IPS-18a (cell line): ENCODE data around the gene PAGE2.
"Not testable (repeated sequence)": the region's sequence is repeated elsewhere in the genome, so short reads cannot be mapped to it uniquely, and the experiment has no call there.

Source experiments
- H3K27ac ChIP-seq: one replicate; pipeline ENCODE4 v1.5.1; 2013; ENCODE audit warnings: low read length
- H3K27me3 ChIP-seq: one replicate; pipeline ENCODE4 v1.6.1; 2013; ENCODE audit warnings: mild to moderate bottlenecking, low read length; ENCODE audit not compliant: control insufficient read depth, insufficient read depth
- H3K36me3 ChIP-seq: one replicate; pipeline ENCODE4 v1.6.1; 2013; ENCODE audit warnings: low read depth, low read length; ENCODE audit not compliant: control insufficient read depth
- H3K4me1 ChIP-seq: one replicate; pipeline ENCODE4 v1.6.1; 2013; ENCODE audit warnings: low read depth, low read length; ENCODE audit not compliant: control insufficient read depth
- H3K4me3 ChIP-seq: one replicate; pipeline ENCODE4 v1.5.1; 2013; ENCODE audit warnings: low read length
- H3K9ac ChIP-seq: one replicate; pipeline ENCODE4 v1.6.1; 2013; ENCODE audit warnings: mild to moderate bottlenecking, low read length, moderate library complexity
- H3K9me3 ChIP-seq: one replicate; pipeline ENCODE4 v1.6.1; 2013; ENCODE audit warnings: low read depth, low read length; ENCODE audit not compliant: control insufficient read depth

Gene PAGE2

GRCh38 chrX:55129361-55129760 is 40.5 kb downstream of the PAGE2 start:
- H3K4me3 ChIP-seq, result no peak overlapping the region
- H3K27me3 ChIP-seq, result no peaks in the 10 kb centered on the region
- H3K36me3 ChIP-seq, result no peaks in the 10 kb centered on the region
- H3K9ac ChIP-seq, result no peak overlapping the region
- H3K9me3 ChIP-seq, result peaks cover 33% of the 10 kb centered on the region
- H3K4me1 ChIP-seq, result no peaks in the 10 kb centered on the region
- no peak overlapping the region for H3K27ac ChIP-seq

DNA sequence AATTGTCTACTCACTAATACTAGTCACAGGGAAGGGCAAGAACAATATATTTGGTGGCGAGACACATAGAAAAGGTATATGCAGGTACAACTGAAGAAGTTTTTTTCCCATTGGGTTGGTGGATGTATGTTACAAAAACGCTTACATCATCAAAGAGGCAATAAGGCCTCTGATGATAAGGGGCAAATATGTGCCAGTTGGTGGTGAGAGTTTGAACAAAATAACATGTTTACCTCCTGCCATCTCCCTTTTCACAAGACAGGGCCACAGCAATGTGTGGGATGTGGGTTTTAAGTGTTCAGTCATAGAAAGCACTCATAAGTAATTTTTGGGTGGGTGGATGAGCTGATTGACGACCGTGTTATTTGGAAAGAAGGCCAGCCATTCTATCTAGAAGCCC is 41.7 kb downstream of the PAGE2 start:
- H3K9me3 ChIP-seq, result peaks cover 35% of the 10 kb centered on the region
- H3K27me3 ChIP-seq, result no peaks in the 10 kb centered on the region
- no peak overlapping the region for H3K27ac ChIP-seq
- H3K4me1 ChIP-seq, result no peaks in the 10 kb centered on the region
- no peak overlapping the region for H3K9ac ChIP-seq
- no peak overlapping the region for H3K4me3 ChIP-seq
- no peaks in the 10 kb centered on the region for H3K36me3 ChIP-seq

DNA sequence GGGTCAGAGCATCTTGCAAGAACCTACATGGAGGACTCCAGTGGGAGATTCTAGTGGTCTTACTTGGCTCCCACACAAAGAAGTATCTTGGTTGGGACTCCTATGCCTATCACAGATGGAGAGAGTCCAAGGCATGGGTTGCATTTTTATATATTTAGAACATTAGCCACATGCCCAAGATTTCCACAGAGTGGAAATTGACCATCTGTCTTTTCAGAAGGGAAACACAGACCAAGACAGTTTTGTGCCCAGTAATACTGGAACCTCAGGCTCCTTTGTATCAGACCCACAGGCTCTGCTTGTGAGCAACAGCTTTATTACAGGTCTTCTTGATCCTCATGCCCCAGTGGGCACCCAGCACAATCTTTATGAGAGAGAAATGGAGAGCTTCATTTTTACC is 43.6 kb downstream of the PAGE2 start:
- H3K9me3 ChIP-seq, result peaks cover 36% of the 10 kb centered on the region
- no peak overlapping the region for H3K4me3 ChIP-seq
- H3K36me3 ChIP-seq, result no peaks in the 10 kb centered on the region
- H3K27ac ChIP-seq, result no peak overlapping the region
- H3K27me3 ChIP-seq, result no peaks in the 10 kb centered on the region
- H3K4me1 ChIP-seq, result no peaks in the 10 kb centered on the region
- no peak overlapping the region for H3K9ac ChIP-seq

- no peak overlapping the region for H3K27ac ChIP-seq
- H3K9me3 ChIP-seq, result peaks cover 27% of the 10 kb centered on the region
- H3K36me3 ChIP-seq, result no peaks in the 10 kb centered on the region
- no peak overlapping the region for H3K9ac ChIP-seq
- H3K4me3 ChIP-seq, result no peak overlapping the region
- H3K4me1 ChIP-seq, result no peaks in the 10 kb centered on the region
- no peaks in the 10 kb centered on the region for H3K27me3 ChIP-seq
Observed at GRCh38 chrX:55135171-55135570, 46.4 kb downstream of the PAGE2 start.

DNA sequence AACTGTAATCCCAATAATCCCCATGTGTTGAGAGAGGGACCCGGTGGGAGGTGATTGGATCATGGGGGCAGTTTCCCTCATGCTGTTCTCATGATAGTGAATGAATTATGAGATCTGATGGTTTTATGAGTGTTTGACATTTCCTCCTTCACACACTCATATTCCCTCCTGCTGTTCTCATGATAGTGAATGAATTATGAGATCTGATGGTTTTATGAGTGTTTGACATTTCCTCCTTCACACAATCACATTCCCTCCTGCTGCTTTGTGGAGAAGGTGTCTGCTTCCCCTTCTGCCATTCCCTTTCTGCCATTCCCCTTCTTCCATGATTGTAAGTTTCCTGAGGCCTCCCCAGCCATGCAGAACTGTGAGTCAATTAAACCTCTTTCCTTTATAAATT is 52.0 kb downstream of the PAGE2 start:
- not testable (repeated sequence) for H3K4me3 ChIP-seq, H3K9ac ChIP-seq, H3K36me3 ChIP-seq, H3K4me1 ChIP-seq, H3K27ac ChIP-seq, H3K27me3 ChIP-seq
- H3K9me3 ChIP-seq, result peaks cover 18% of the 10 kb centered on the region
